Breast epithelium (tissue), 3 donors: ENCODE results near the gene CNTRL.

Experiments
- POLR2A ChIP-seq: fragments of 450-650 bp; IDR thresholded peaks from one replicate; pipeline ENCODE4 v1.6.1; 2016; ENCODE audit warnings: antibody characterized with exemption, mild to moderate bottlenecking, moderate library complexity
- POLR2AphosphoS5 ChIP-seq, 3 donors: sonication (generic); formaldehyde crosslinking; IDR thresholded peaks; one replicate each; pipeline ENCODE4 v1.6.1; 2017; ENCODE audit warnings: antibody characterized with exemption in 3 of 3
- TF ChIP-seq, protein P1 (sequence below), 3 donors: fragments of 450-650 bp; IDR thresholded peaks; one replicate each; pipeline ENCODE4 v1.5.1; 2016 to 2017; ENCODE audit warnings: antibody characterized with exemption in 3 of 3, mild to moderate bottlenecking in 3 of 3, moderate library complexity in 3 of 3

DNA sequence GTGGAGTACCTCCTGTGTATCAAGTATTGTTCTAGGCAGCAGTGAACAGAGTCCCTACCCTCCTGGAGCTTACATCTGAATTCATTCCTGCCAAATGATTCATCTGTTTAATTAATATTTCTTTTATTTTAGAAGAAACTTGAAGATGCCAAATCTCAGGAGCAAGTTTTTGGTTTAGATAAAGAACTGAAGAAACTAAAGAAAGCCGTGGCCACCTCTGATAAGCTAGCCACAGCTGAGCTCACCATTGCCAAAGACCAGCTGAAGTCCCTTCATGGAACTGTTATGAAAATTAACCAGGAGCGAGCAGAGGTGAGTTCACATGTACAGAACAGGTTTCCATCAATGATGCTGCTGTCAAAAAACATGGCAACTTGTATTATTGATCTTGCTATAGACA, 69.0 kb downstream of the CNTRL start:
- TF ChIP-seq POLR2AphosphoS5 (IDR thresholded peaks at IDR 0.05): no peak
- TF ChIP-seq, protein P1, sequence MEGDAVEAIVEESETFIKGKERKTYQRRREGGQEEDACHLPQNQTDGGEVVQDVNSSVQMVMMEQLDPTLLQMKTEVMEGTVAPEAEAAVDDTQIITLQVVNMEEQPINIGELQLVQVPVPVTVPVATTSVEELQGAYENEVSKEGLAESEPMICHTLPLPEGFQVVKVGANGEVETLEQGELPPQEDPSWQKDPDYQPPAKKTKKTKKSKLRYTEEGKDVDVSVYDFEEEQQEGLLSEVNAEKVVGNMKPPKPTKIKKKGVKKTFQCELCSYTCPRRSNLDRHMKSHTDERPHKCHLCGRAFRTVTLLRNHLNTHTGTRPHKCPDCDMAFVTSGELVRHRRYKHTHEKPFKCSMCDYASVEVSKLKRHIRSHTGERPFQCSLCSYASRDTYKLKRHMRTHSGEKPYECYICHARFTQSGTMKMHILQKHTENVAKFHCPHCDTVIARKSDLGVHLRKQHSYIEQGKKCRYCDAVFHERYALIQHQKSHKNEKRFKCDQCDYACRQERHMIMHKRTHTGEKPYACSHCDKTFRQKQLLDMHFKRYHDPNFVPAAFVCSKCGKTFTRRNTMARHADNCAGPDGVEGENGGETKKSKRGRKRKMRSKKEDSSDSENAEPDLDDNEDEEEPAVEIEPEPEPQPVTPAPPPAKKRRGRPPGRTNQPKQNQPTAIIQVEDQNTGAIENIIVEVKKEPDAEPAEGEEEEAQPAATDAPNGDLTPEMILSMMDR (IDR thresholded peaks at IDR 0.05): no peak
- no peak for TF ChIP-seq POLR2A
